Ureter (tissue), 1 donor: Measurements from ENCODE around the gene TNNT2. TPM values are rescaled to one million over a fixed set of nuclear protein-coding genes. Genes with fewer than 3 reads are reported as not detected.

ENCODE experiments used
- DNase-seq: peaks from one replicate; pipeline ENCODE4 v3.0.0-alpha.2; 2020; ENCODE audit warnings: low spot score
- total RNA-seq: library from RNA; stranded (reverse); gene quantifications from one replicate; pipeline ENCODE4 v1.2.4, GENCODE V29; 2023
- donor health status: DM: yes; HTN: yes; CAD: no.

TNNT2 gene
- total RNA-seq, 1 donor from 2014 or later = 1.4 TPM

DNA sequence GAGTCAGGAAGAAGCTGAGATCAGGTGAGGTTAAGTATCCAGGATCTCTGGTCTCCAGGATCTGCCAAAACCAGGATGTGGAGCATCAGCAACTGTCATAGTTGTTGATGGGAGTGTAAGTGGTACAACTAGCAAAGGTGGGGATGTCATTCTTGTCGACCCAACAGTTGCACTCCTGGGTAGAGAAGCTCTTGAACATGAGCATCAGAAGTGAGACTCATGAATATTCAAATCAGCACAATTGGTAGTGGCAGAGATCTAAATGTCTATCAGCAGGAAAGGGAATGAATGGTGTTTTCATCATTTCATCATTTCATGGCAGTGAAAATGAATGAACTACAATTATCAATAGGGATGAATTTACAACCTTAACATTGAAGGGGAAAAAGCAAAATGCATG lies 25.9 kb upstream of the TNNT2 start:
- DNase-seq = no peak

DNA sequence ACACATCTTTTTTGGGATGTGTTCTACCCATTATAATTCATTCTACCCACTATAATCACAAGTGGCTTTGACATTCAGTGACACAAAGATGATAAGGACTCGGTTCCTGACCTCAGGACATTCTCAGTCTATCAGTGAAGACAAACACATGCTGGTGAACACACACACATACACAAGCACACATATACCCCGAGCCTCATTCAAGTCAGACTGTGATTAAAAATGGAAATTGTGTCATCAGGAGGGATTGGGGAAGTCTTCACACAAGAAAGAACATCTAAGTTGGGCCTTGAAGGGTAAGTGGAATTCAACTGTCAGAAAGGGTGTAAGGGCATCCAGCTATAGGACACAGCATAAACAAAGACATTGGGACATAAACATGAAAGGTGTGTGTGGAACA lies 24.2 kb upstream of the TNNT2 start:
- DNase-seq = no peak

DNA sequence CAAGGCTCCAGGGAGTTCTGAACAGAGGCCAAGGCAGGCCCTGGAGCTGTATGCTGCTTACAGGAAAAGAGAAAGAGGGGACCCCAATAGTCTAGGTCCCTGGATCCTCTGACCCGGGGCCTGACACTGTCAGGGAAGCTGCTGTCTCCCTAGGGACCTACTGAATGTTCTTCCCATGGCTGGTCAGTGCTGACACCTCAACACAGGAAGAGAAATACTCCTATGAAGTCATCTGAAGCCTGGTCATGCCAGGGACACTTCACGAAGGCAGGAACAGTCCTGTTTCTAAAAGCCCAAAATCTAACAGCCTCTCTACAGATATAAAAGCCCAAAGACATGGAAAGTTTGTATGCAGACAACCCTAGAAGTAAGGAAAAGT lies 23.4 kb upstream of the TNNT2 start:
- no peak for DNase-seq

DNA sequence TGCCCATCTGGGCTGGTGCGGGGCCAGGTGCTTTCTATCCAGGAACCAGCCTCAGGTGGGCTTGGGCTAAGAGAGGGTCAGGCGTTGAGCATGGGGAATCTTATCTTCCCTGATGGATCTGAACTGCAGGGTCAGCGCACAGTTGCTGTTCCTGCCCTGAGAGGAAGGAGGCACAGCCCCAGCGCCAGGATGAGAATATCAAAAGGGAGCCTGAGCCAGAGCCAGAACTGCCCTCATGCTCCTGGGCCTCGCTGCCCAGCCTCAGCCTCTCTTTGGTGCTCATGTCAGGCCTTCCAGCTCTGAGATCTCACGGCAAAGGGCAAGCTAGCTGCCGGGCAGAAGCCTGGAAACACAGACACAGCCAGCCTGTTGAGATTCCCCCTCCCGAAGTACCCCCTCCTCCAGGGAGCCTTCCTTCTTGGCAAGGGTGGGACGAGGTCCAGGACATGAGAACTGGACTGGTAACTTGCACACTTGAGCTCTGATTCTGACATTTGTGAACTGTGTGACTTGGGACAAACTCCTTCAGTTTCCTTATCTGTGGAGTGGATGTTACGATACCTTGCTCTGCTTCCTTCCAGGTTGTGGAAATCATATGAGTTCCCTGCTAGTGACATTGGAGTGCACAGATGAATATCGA lies 22.9 kb upstream of the TNNT2 start:
- no peak for DNase-seq

DNA sequence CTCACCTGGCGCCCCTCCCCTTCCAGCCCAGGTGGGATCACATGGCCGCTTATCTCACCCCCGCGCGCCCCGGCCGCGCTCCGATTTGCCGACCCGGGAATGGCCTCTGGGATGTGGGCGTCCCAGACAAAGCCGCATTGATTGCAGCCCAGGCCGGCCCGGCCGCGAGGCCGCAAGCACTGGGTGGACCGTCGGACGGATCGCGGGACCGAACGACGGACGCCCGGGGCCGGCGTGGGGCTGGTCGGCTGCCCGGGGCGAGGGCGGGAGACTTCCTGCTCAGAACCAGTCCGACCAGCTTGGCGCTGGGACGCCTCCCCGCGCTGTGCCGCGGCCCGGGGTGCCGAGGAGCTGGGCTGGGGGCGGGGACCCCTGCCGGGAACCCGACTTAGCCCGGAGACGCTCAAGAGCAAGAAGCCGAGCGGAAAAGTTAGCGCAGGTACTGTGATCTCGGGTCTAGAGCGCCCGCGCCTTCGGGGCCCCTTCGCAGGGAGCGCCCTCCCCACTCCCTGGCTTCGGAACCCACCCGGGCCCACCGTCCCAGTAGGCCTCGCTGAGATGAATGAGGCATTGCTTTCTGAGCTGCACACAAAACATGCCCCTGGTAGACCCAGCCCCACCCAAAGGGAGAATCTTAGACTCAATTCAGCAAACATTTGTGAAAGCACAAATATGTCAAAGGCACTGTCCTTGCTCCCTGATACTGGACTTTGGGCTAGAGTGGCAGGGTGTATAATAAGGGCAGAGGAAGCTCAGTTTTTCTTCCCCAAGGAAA lies 22.1 kb upstream of the TNNT2 start:
- DNase-seq = peak; percentile 71

DNA sequence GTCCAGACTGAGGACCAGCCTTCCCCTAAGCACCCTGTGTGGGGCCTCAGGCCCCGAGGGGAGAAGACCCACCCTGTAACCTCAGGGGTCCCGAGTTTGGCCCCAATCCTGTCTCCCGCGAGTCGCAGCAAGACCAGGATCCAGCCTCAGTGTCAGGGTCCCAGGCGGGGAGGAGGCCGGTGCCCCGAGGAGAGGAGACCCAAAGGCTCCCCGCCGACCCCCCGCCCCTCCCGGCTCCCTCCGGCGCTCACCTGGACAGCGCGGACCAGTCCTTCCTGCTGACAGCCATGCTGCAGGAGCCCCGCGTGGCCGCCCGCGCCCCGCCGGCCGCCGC lies 21.5 kb upstream of the TNNT2 start, which contains the start of gene LAD1:
Gene LAD1, minus strand, starts transcription at position 307 of the 334 bp plus-strand sequence. Its CDS starts 18 bp downstream, at position 289.
- no peak for DNase-seq

DNA sequence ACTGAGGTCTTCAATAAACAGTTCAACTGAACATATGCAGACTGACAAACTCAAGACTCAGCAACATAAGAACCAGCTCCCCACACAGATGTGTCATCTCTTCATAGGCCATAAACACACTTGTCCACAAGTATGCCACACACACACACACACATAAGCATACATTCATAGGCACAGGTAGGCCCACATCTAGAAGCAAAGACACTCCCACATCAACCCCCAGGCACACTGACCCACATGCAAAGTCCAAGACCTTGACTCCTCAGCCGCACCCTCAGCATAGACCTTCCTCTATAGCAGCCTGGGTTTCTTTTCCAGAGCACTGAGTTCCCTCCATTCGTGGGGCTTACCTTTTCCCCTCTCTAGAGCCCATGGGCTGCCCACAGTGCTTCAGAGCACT lies 20.2 kb upstream of the TNNT2 start:
- no peak for DNase-seq

DNA sequence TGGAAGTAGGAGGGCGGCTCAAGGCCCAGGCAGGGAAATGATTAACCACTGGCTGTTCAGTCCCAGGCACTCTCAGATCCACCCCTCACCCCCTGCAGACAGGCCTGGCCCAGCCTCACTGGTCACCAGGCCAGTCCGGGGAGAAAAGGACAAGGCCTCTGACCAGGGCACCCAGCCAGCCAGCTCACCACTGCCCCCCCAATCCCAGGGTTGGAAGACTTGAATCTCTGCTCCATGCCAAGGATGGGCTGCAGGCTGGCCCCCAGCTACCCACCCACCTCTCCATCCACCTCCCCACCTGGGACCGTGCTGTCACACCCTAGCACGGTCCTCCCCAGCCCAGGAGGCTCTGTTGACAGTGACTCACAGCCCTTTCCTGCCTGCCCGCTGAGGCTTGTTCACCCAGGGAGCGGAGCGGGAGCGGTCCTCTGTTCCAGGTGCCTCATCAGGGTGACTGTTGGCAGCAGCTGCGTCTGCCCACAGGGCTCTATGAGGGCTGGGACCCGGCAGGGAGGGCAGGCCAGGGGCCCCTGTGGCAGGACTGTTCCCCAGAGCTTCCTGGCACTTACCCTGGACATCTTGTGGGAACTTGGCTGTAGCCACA lies 19.5 kb upstream of the TNNT2 start:
- DNase-seq = peak; percentile 84

DNA sequence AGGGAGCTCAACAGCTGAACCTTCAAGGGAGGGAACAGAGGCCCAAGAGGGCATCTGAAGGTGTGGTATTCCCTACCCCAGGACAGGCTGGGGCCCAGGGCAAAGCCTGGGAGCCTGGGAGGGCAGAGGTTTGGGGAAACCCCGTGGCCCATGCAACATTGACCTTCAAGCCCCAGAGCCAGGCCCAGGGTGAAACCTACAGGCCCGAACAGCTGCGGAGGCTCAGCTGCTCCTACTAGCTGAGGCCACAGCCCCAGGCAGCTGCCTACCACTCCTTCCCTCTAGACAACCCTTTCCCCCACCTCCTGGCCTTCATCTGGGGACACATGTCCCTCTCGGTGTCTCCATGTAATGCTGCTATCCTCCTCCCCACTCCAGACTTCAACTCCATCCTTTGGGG lies 18.5 kb upstream of the TNNT2 start:
- DNase-seq = no peak

DNA sequence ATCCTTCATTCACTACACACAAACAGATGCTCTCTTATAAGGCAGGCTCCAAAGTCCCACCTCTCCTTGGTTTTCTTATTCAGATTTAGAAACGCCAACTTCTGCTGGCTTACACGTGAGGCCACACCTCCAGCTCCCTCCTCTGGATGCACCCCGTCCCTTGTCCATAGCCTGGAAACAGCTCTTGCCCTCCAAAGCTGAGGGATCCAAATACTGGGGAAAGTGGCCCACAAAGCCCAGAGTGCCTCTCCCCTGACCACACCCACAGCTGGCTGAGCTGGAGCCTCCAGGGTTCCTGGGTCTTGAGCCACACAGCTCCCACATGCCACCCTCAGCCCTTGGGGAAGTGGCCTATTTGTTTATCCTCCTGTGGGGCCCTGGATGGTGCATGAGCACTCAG lies 17.1 kb upstream of the TNNT2 start:
- DNase-seq = no peak

DNA sequence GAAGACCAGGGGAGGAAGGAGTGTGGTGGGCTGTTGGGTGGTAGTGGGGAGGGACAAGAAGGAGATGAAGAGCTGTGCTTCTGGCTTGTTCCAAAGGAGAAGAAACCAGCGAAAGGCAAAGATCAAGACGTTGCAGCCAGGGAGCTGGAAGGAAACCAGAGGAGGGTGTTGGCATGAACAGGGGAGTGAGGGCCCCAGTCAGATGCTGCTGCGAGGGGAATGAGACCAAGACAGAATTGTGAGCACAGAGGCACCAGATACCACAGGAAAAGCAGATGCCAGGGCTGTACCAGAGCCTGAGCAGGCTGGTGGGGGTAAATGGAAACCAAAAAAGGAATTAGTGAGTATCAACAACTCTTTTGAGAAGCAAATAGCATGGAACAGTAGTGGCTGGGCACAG lies 15.6 kb upstream of the TNNT2 start:
- DNase-seq = no peak

DNA sequence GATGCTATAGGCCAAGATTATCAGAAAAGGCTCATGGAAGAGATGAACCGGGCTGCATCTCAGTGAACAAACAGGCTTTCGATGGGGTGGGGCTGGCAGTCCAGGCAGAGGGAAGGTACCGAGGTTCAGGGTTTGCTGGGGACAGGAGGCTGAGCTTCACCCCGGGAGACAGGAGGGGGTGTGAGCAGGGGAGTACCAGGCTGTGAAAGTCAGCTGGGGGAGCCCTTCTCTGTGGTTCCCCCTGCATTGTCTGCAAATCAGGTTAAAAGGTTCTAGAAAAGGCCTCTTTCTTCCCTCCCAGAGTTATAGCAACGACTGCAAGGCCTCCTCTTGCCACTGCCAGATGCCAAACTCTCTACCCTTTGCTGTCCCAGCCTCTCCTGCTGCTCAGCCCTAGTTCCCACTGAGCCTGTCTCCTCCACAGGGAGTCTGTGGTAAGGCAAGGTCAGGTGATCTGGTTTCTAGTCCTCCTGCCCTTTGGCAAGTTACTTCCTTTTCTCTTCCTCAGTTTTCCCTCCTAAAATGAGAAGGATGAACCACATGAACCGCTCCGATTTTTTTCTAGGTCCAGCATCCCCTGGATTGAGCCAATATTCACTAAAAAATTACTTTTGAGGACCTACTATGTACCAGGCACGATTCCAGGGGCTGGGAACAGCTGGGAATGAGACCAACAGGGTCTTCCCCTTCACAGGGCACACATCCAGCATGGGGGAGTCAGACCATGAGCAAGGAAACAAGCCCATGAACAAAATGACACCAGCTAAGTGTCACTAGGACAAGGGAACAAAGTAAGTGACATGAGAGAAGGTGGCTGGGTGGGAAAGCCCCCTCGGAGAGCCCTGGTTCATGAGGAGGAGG lies 14.4 kb upstream of the TNNT2 start:
- DNase-seq = no peak

DNA sequence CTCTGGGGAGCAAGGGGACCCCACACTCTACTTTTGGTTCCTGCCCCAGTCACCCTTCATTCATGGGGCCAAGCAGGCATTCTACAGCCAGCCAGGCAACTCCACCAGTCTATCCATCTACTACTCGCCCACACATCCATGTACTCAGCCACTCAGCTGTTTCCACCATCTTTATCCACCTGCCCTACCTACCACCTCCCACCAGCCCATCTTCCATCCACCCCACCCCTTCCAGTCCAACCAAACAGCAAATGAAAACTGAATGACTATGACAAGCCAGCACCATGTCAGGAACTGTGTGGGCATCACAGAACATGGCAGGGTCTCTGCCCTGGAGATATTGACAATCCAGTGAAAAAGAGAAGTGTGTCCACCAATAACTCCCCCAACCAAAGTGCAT lies 13.7 kb upstream of the TNNT2 start:
- DNase-seq = no peak

DNA sequence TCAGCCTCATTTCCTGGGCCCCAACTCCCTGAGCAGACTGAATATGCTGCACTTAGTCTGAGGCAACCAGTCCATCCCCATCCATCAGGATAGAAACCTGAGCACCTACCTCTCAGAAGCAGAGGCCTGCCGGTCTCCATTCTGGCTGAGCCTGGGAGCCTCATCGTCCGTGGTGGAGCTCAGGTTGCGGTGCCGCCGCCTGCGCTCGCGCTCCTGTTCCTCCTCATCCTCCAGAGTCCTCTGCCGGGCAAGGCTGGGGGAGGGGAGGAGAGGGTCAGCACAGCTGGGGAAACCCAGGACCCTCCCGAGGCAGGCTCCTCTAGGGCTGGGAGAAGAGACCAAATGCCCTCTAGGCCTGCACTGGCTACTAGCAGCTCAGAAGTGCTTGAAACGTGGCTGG lies 11.6 kb upstream of the TNNT2 start:
- no peak for DNase-seq

DNA sequence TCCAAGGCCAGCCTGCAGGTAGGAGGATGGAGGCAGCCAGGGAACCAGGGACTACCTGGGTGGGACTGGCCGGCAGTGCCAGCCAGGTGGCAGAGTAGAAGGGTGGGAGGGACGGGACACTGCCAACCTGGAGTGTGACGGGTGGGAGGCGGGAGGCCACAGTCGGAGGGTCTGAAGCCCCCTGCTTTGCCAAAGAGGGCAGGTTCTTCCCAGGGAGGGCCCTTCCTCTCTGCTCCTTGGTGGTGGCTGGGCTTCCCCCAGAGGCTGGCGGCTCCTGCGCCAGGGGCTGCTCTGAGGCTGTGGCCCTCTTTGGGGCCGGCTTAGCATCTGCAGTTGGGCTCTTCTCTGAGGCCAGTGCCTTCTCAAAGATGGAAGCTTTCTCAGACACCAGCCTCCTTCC lies 8.7 kb upstream of the TNNT2 start:
- no peak for DNase-seq

DNA sequence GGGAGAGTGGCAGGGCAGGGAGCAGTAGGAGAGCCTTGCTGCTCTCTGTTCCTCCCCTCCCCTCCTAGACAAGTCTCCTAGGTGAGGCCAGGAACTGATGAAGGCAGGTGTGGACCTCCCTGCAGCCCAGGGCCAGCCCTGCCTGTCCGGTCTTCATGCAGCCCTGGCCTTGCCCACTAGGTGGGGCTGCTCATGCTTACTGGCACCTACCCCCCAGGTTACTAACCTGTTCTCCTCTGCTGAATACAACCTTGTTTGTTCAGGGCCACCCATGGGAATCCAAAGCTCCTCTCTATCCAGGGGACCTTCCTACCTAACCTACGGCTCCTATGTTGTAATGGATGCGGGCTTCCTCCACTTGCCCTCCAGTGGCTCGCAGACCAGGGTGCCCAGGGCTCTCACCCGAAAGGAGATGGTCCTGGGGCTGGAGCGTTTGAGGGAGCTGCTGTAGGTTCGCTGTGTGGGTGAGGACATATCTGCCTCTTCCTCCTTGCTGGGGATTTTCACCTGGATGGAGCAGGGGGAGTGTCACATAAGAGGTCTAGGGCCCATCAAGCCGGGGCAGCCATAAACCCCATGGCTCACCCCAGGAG lies 7.9 kb upstream of the TNNT2 start:
- peak; percentile 65 for DNase-seq

DNA sequence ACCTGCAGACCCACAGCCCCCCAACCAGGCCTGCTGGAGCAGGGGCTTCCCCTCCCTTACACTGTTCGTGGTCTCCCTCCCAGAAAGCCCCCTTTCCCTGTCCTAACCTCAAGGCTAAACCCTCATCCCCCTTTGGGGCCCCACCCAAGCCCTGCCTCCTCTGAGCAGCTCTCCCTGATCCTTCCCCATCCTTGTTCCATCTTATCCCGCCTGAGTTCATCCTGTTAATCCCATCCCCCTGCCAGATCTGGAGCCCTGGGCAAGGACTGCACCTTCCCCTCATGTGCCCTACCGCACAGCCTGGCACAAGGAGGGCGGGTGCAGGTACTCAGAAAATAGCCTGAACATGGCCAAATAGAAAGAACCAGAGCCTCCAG lies 6.9 kb upstream of the TNNT2 start:
- DNase-seq = no peak

DNA sequence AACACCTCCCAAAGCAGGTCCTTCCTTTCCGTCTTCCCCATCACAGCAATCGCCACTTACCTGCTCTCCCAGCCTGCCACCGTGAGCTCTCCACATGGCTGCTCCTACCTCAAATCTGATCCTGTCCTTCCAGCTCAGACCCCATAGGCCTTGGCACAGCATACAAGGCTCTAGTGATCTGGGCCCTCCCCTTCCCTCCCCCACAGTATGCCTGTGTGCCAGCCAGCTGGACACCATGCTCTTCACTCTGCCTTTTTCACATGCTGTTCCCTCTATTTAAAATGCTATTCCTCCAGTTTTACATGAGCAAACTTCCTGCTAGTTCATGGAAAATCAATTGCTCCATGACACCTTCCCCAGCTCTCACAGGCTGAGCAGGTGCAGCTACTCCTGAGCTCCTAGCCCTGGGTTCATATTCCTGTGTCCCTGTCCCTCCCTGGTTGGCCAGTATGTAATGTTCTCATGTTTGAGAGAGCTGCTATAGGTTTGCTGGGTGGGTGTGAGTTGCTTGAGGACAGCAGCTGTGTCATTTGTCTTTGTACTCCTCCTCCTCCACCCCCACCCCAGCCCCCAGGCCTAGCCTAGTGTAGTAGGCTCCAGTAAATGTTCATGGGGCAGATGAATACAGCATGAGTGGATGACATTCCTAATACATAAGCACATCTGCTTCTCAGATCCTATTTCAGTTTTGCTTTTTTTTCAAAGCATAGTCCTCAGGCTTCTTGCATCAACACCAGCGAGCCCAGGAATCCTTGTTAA lies 6.3 kb upstream of the TNNT2 start:
- no peak for DNase-seq

DNA sequence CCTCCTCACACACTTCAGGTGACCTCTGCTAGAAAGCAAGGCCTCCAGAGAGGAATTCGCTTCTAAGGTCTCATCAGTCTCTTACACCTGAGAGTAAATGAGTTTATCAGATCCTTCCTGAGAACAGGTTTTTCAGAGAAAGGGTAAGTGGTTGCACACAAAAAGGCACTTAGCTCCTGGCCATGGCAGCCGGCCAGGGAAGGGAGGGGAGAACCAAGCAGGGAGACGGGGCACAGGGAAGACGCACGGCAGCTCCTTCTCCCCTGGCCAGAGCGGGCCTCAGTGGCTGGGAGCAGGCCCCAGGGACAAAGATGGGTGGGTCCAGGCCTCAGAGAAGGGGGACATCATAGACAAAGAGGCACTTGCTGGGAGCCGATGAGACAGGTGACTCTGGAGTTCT lies 3.6 kb upstream of the TNNT2 start:
- peak; percentile 79 for DNase-seq

DNA sequence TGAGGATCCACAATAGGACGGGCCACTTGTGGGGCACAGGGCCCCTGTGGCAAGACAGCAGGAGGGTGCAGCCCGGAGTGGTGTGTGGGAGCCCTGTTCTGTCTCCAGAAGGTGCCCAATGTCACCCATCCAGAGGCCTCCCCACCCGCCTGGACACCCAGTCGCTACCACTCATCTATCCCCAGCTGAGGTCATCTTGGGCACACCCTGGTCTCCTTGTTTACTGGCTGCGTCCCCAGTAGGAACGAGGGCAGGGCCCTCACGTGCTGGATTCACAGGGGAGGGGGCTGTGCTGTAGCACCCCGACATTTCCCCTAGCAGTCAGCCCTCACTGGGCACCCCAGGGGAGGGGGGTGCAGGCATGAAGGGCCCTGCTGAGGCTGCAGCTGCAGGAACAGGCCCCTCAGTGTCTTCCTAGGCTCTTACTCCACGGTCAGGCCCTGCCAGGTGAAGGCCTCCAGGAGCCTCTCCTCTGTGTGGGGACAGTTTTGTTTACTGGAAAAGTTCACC lies 2.3 kb upstream of the TNNT2 start:
- DNase-seq = no peak

DNA sequence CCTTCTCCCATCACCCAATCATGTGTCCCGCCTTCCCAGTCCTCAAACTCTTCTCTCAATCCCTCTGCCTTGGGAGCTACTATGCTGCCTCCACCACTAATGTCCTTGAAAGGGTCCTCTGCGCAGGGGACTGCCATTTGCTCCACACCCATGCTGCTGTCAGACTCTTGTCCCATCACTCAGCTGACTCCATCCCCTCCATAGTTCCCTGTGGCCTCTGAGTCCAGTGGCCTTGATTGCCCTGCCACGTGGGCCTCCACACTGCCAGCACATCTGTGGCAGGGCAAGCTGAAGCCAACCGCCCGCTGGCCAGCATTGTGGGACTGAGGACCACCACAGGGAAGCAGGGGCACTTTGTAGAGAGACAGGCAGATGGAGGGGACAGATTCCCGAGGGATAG lies 1.3 kb upstream of the TNNT2 start:
- DNase-seq = no peak
